Stimulated activated CD4-positive, alpha-beta T cell treated with anti-CD3 and anti-CD28 coated beads, Interleukin-2, amount 100 ng/mL, for 48 hours (primary cell): ENCODE data around the gene P3H2.

Source experiments
- DNase-seq, 2 donors: peaks; one replicate each; pipeline ENCODE4 v3.0.0-alpha.2; 2020

Gene P3H2

GRCh38 chr3:190122198-190122771 is 1.6 kb upstream of the P3H2 start:
- DNase-seq = no peak

- DNase-seq = no peak
Observed at GRCh38 chr3:190121383-190121782, 686 bp upstream of the P3H2 start.

GRCh38 chr3:190121061-190121377 is 322 bp upstream of the P3H2 start:
- DNase-seq = no peak

- DNase-seq = no peak
Observed at GRCh38 chr3:190119461-190120268, 1.0 kb downstream of the P3H2 start.

GRCh38 chr3:190118438-190118837 is 2.3 kb downstream of the P3H2 start:
- no peak for DNase-seq

- DNase-seq = no peak
Observed at GRCh38 chr3:190117981-190118380, 2.7 kb downstream of the P3H2 start.

GRCh38 chr3:190116551-190117067 is 4.1 kb downstream of the P3H2 start:
- no peak for DNase-seq

GRCh38 chr3:190110826-190111225 is 9.9 kb downstream of the P3H2 start:
- DNase-seq = no peak

GRCh38 chr3:190109441-190109840 is 11.3 kb downstream of the P3H2 start:
- no peak for DNase-seq

GRCh38 chr3:190108804-190109203 is 11.9 kb downstream of the P3H2 start:
- no peak for DNase-seq

GRCh38 chr3:190105876-190106275 is 14.8 kb downstream of the P3H2 start:
- no peak for DNase-seq

GRCh38 chr3:190101320-190102011 is 19.2 kb downstream of the P3H2 start:
- DNase-seq = no peak

- no peak for DNase-seq
Observed at GRCh38 chr3:190099099-190099498, 21.6 kb downstream of the P3H2 start.

GRCh38 chr3:190097617-190098016 is 23.1 kb downstream of the P3H2 start:
- DNase-seq = no peak

GRCh38 chr3:190097025-190097424 is 23.7 kb downstream of the P3H2 start:
- DNase-seq = no peak

- no peak for DNase-seq
Observed at GRCh38 chr3:190096345-190096744, 24.4 kb downstream of the P3H2 start.

GRCh38 chr3:190094160-190094718 is 26.5 kb downstream of the P3H2 start:
- DNase-seq = no peak

- no peak for DNase-seq
Observed at GRCh38 chr3:190092250-190092649, 28.4 kb downstream of the P3H2 start.

- no peak for DNase-seq
Observed at GRCh38 chr3:190089711-190090110, 31.0 kb downstream of the P3H2 start.

GRCh38 chr3:190088890-190089289 is 31.8 kb downstream of the P3H2 start:
- DNase-seq = no peak

GRCh38 chr3:190086191-190086590 is 34.5 kb downstream of the P3H2 start:
- no peak for DNase-seq

GRCh38 chr3:190084983-190085382 is 35.7 kb downstream of the P3H2 start:
- no peak for DNase-seq

- DNase-seq = no peak
Observed at GRCh38 chr3:190083635-190084034, 37.1 kb downstream of the P3H2 start.

GRCh38 chr3:190081389-190081788 is 39.3 kb downstream of the P3H2 start:
- DNase-seq = no peak
